ENCODE data around the gene KCNJ5. TPM values are rescaled to one million over a fixed set of nuclear protein-coding genes. Genes with fewer than 3 reads are reported as not detected.

Gene KCNJ5
- total RNA-seq, 4 donors from 2014 or later = 0.26 to 0.36 TPM; not detected in 2

DNA sequence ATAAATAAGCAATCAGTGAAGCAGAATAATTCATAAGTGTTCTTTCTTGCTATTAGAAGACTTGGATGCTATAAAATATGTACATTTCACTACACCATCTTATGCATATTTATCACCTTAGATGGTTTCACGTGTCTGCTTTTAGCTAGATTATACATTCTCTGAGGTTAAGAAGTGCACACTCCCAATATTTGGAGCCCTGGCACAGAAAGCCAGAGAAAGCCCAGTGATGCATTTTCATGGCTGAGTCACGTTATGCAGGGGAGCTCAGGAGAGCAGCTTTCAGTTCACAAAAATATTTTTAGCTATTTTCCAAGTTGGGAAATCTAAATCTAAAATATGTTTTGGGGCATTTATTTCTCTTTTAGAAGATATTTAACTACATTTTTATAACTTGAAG lies 56.6 kb downstream of the KCNJ5 start:
- WGBS = 85% methylated on average over 2 of the region's 2 CpGs
- no peak for DNase-seq (ENCODE audit: low spot score in 2 of 2)
- H3K36me3 ChIP-seq = no peaks in the 10 kb centered on the region
- H3K27me3 ChIP-seq = no peaks in the 10 kb centered on the region
- H3K4me1 ChIP-seq = peaks cover 14% of the 10 kb centered on the region
- no peak overlapping the region for H3K27ac ChIP-seq
- no peaks in the 10 kb centered on the region for H3K9me3 ChIP-seq
- TF ChIP-seq, protein P1, sequence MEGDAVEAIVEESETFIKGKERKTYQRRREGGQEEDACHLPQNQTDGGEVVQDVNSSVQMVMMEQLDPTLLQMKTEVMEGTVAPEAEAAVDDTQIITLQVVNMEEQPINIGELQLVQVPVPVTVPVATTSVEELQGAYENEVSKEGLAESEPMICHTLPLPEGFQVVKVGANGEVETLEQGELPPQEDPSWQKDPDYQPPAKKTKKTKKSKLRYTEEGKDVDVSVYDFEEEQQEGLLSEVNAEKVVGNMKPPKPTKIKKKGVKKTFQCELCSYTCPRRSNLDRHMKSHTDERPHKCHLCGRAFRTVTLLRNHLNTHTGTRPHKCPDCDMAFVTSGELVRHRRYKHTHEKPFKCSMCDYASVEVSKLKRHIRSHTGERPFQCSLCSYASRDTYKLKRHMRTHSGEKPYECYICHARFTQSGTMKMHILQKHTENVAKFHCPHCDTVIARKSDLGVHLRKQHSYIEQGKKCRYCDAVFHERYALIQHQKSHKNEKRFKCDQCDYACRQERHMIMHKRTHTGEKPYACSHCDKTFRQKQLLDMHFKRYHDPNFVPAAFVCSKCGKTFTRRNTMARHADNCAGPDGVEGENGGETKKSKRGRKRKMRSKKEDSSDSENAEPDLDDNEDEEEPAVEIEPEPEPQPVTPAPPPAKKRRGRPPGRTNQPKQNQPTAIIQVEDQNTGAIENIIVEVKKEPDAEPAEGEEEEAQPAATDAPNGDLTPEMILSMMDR (IDR thresholded peaks at IDR 0.05) = no peak
- TF ChIP-seq EP300 (IDR thresholded peaks at IDR 0.05) (no peak), POLR2AphosphoS5 (IDR thresholded peaks at IDR 0.05) (no peak), POLR2A (IDR thresholded peaks at IDR 0.05) (no peak)
- H3K4me3 ChIP-seq = no peak overlapping the region

GRCh38 chr11:128948583-128948982 lies 57.4 kb downstream of the KCNJ5 start:
- TF ChIP-seq POLR2A (IDR thresholded peaks at IDR 0.05) (no peak), EP300 (IDR thresholded peaks at IDR 0.05) (no peak), POLR2AphosphoS5 (IDR thresholded peaks at IDR 0.05) (no peak)
- TF ChIP-seq, protein P1 (IDR thresholded peaks at IDR 0.05) = no peak
- no peak overlapping the region for H3K27ac ChIP-seq
- DNase-seq (ENCODE audit: low spot score in 2 of 2) = no peak
- peaks cover 8% of the 10 kb centered on the region for H3K4me1 ChIP-seq
- no peaks in the 10 kb centered on the region for H3K27me3 ChIP-seq
- no peaks in the 10 kb centered on the region for H3K36me3 ChIP-seq
- WGBS = 65% methylated on average over 3 of the region's 3 CpGs
- H3K9me3 ChIP-seq = no peaks in the 10 kb centered on the region
- no peak overlapping the region for H3K4me3 ChIP-seq

- 61% methylated on average over 13 of the region's 13 CpGs for WGBS
- no peaks in the 10 kb centered on the region for H3K9me3 ChIP-seq
- H3K36me3 ChIP-seq = no peaks in the 10 kb centered on the region
- peaks cover 8% of the 10 kb centered on the region for H3K4me1 ChIP-seq
- H3K27me3 ChIP-seq = no peaks in the 10 kb centered on the region
- H3K4me3 ChIP-seq = no peak overlapping the region
- H3K27ac ChIP-seq = no peak overlapping the region
- no peak for DNase-seq (ENCODE audit: low spot score in 2 of 2)
- TF ChIP-seq EP300 (IDR thresholded peaks at IDR 0.05) = no peak
- TF ChIP-seq POLR2A (IDR thresholded peaks at IDR 0.05) = no peak
- TF ChIP-seq POLR2AphosphoS5 (IDR thresholded peaks at IDR 0.05) = no peak
- TF ChIP-seq, protein P1 (IDR thresholded peaks at IDR 0.05) = no peak
Observed at GRCh38 chr11:128949791-128950454, 58.8 kb downstream of the KCNJ5 start.

GRCh38 chr11:128953151-128953550 lies 62.0 kb downstream of the KCNJ5 start:
- 98% methylated on average over 16 of the region's 16 CpGs for WGBS
- TF ChIP-seq POLR2AphosphoS5 (IDR thresholded peaks at IDR 0.05) (no peak), EP300 (IDR thresholded peaks at IDR 0.05) (no peak), POLR2A (IDR thresholded peaks at IDR 0.05) (no peak)
- TF ChIP-seq, protein P1 (IDR thresholded peaks at IDR 0.05) = no peak
- no peaks in the 10 kb centered on the region for H3K9me3 ChIP-seq
- no peak for DNase-seq (ENCODE audit: low spot score in 2 of 2)
- no peak overlapping the region for H3K4me3 ChIP-seq
- H3K4me1 ChIP-seq = peaks cover 14% of the 10 kb centered on the region
- H3K36me3 ChIP-seq = no peaks in the 10 kb centered on the region
- no peak overlapping the region for H3K27ac ChIP-seq
- H3K27me3 ChIP-seq = no peaks in the 10 kb centered on the region

DNA sequence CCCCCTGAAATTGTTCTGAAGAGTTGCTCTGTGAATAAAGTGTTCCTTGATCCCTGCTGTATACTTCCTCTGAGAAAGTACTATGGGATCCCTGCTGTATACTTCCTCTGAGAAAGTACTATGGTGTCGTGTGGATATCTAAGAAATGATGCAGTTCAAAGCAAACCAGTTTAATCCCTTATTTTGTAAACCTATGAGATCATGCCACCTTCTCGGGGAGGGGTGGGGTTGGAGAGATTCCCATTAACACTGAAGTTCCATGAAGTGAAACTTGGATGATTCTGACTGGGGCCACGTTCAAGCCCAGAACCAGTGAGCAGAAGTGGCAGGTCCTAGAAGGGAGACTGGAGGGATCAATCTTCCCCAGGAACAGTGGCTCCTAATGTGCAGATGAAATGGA lies 64.5 kb downstream of the KCNJ5 start:
- no peak for DNase-seq (ENCODE audit: low spot score in 2 of 2)
- no peak overlapping the region for H3K4me3 ChIP-seq
- peaks cover 7% of the 10 kb centered on the region for H3K36me3 ChIP-seq
- WGBS = 47% methylated on average over 3 of the region's 3 CpGs
- no peaks in the 10 kb centered on the region for H3K27me3 ChIP-seq
- no peaks in the 10 kb centered on the region for H3K9me3 ChIP-seq
- H3K27ac ChIP-seq = no peak overlapping the region
- peaks cover 6% of the 10 kb centered on the region for H3K4me1 ChIP-seq
- no peak for TF ChIP-seq POLR2A (IDR thresholded peaks at IDR 0.05)
- TF ChIP-seq POLR2AphosphoS5 (IDR thresholded peaks at IDR 0.05) = no peak
- TF ChIP-seq EP300 (IDR thresholded peaks at IDR 0.05) = no peak
- TF ChIP-seq, protein P1 (IDR thresholded peaks at IDR 0.05) = no peak
